OCI-LY7 (cell line): ENCODE results near the gene CDC6.

Source experiments
- EZH2phosphoT487 ChIP-seq: fragments of 200-600 bp; sonication (generic); IDR thresholded peaks from 2 replicates; pipeline ENCODE4 v1.6.1; 2018; ENCODE audit warnings: low read depth, borderline replicate concordance, mild to moderate bottlenecking, mixed run types, antibody characterized with exemption, low read length, moderate library complexity, mixed read lengths
- TF ChIP-seq, protein P1 (sequence below): fragments of 200-600 bp; sonication (generic); conservative IDR thresholded peaks from 2 replicates; pipeline ENCODE4 v1.5.1; 2014; ENCODE audit warnings: mild to moderate bottlenecking, antibody characterized with exemption, low read length, moderate library complexity, mixed read lengths

DNA sequence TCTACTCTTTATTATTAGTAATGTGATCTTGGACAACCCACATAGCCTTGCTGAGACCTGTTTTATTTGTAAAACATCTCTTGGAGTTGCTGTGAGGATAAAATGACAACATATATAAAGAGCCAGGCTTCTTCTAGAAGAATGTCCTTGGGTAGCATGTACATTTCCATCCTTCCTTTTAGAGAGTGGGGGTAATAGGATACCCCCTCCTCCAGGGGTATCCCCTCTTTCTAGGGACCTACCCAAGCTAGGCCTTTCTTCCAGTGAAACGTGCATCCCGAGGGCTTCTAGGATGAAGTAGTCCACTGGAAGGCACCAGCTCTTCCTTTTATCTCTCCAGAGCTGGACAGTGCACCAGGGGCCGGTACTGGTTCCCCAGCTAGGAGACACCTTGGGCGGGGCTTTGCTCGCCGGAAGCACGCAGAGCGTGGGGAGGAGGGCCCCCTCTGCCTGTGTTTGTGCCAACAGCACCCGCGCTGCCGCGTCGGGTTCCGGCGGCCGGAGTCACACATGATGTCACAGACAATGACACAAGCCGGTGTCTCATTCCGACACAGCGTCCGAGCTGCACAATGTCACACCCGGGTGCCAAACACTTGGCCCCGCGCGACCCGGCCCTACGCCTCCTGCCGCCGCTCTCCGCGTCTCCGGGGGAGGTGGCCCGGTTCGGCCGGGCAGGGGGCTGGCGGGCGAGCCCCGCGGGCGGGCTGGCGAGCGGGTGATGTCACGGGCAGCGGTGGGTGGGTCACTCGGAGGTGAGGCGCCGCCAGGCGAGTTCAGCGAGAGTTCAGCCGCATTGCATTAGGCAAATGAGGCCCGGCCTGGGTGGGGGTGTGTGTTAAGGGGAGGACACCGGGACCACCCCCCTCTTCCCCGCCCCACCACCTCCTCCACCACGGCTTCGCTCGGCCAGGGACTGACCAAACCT, 53.5 kb downstream of the CDC6 start:
- TF ChIP-seq, protein P1, sequence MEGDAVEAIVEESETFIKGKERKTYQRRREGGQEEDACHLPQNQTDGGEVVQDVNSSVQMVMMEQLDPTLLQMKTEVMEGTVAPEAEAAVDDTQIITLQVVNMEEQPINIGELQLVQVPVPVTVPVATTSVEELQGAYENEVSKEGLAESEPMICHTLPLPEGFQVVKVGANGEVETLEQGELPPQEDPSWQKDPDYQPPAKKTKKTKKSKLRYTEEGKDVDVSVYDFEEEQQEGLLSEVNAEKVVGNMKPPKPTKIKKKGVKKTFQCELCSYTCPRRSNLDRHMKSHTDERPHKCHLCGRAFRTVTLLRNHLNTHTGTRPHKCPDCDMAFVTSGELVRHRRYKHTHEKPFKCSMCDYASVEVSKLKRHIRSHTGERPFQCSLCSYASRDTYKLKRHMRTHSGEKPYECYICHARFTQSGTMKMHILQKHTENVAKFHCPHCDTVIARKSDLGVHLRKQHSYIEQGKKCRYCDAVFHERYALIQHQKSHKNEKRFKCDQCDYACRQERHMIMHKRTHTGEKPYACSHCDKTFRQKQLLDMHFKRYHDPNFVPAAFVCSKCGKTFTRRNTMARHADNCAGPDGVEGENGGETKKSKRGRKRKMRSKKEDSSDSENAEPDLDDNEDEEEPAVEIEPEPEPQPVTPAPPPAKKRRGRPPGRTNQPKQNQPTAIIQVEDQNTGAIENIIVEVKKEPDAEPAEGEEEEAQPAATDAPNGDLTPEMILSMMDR, result peak; percentile 41; the same call in 1 of the 2 replicates
- TF ChIP-seq EZH2phosphoT487, result no peak
